ENCODE data around the gene KRT3.

DNA sequence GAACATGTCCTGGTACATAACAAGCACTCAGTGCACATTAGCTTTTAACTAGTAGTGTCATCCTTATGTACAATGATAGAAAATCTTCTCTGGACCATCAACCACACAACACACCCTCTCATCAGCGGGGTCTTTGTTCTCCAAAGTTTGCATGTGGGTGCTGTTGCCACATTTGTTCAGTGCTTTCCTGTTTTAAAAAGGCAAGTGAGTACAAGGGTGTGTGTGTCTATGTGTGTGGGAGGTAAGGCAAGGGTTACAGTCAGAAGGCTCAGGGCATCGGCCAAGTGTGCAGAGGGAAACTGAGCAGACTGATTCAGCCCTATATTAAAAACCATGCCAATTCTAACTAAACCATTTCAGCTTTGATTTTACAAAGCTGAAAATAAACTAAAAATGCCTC lies 36.7 kb downstream of the KRT3 start:
- TF ChIP-seq, protein P1, sequence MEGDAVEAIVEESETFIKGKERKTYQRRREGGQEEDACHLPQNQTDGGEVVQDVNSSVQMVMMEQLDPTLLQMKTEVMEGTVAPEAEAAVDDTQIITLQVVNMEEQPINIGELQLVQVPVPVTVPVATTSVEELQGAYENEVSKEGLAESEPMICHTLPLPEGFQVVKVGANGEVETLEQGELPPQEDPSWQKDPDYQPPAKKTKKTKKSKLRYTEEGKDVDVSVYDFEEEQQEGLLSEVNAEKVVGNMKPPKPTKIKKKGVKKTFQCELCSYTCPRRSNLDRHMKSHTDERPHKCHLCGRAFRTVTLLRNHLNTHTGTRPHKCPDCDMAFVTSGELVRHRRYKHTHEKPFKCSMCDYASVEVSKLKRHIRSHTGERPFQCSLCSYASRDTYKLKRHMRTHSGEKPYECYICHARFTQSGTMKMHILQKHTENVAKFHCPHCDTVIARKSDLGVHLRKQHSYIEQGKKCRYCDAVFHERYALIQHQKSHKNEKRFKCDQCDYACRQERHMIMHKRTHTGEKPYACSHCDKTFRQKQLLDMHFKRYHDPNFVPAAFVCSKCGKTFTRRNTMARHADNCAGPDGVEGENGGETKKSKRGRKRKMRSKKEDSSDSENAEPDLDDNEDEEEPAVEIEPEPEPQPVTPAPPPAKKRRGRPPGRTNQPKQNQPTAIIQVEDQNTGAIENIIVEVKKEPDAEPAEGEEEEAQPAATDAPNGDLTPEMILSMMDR (IDR thresholded peaks at IDR 0.05) = no peak
- TF ChIP-seq POLR2AphosphoS5 (IDR thresholded peaks at IDR 0.05; ENCODE audit: low read depth, low read length) (no peak), SIN3A (IDR thresholded peaks at IDR 0.05; ENCODE audit: borderline replicate concordance, insufficient read depth, low read depth, low read length) (no peak), REST (IDR thresholded peaks at IDR 0.05; ENCODE audit: insufficient read depth in 1 of 2, low read depth in 2 of 2, low read length in 1 of 2) (no peak), TCF7L2 (IDR thresholded peaks at IDR 0.05; ENCODE audit: low read depth, low read length) (no peak)

All from Panc1 (cell line).